HG02642 (cell line): ENCODE results near the gene CERCAM.

Source experiments
- ATAC-seq: cut with Tn5 transposase; IDR thresholded peaks from one replicate; pipeline ENCODE4 v1.9.1; 2021; ENCODE audit warnings: mild to moderate bottlenecking; ENCODE audit not compliant: unreplicated experiment, poor library complexity

The CERCAM gene, protein sequence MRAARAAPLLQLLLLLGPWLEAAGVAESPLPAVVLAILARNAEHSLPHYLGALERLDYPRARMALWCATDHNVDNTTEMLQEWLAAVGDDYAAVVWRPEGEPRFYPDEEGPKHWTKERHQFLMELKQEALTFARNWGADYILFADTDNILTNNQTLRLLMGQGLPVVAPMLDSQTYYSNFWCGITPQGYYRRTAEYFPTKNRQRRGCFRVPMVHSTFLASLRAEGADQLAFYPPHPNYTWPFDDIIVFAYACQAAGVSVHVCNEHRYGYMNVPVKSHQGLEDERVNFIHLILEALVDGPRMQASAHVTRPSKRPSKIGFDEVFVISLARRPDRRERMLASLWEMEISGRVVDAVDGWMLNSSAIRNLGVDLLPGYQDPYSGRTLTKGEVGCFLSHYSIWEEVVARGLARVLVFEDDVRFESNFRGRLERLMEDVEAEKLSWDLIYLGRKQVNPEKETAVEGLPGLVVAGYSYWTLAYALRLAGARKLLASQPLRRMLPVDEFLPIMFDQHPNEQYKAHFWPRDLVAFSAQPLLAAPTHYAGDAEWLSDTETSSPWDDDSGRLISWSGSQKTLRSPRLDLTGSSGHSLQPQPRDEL

DNA sequence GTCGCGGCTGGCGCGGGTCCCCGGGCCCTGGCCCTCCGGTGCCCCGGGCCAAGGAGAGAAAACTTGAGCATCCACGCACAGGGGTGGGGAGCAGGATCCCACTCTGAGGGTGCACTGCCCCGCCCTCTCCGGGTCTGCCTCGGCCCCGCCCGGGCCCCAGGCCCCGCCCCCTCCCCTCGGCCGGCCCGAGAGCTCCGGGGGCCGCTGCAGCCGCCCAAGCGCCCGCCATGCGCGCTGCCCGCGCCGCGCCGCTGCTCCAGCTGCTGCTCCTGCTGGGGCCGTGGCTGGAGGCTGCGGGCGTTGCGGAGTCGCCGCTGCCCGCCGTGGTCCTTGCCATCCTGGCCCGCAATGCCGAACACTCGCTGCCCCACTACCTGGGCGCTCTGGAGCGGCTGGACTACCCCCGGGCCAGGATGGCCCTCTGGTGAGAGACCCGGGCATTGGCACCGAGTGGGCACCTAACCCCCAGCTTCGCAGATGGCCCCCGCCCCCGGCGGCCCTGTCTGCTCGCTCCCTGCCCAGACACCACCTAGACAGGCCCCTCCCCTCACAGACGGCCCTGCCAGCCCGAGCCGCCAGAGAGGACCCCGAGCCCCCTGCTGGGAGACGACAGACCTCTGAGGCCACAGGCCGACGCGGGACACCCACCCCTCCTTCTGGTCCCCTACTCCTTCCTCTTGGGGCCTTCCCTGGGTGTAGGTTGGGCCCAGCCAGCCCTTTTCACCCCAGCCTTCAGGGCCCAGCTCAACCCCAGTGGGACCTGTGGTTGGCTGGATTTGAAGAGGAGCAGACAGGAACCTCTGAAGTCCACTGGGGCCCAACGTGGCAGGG lies at the start of gene CERCAM:
Gene CERCAM (plus strand): TSS at position 207 of the 831 bp plus-strand sequence. CDS start 21 bp downstream, at position 228.
- peak; percentile 71 for ATAC-seq

DNA sequence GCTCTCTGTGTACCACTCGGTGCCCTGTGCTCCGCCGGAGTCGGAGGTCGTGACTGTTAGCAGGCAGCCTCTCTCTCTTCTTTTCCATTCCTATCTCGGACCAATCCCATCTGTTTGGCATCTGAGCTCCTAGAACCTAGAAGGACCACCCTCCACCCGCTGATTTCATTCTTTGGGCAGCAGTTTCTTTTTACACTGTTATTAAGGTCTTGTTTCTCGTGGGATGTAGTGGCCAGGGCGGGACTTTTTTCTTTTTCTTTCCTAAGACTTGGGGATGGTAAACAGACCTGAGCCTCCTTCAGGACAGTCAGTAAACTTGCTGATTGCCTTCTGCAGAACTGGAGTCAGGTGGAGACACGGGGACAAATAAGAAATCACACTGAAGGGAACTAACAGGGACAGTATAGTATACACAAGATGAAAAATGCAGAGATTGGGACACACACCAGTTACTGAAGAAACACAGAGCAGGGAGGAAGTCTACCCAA lies 49.0 kb upstream of the CERCAM start:
- no peak for ATAC-seq

DNA sequence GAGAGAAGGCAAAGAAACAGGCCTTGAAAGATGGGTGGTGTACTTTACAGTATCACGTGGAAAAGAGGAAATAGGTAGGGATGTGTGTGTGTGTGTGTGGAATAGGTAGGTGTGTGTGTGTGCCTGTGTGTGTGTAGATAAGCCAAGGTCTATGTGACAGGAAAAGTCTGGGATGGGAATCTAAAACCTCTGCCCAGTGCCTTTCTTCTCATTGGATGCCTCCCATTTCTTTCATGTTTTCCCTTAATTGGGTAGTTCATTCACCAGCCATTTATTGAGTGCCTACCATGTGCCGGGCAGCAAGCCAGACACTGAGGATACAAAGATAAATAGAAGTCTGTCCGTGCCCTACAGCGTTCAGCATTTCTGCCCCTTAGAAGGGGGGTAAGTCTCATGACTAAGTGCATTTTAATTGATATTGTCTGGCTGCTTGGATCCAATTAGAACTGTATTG lies 48.4 kb upstream of the CERCAM start:
- no peak for ATAC-seq

DNA sequence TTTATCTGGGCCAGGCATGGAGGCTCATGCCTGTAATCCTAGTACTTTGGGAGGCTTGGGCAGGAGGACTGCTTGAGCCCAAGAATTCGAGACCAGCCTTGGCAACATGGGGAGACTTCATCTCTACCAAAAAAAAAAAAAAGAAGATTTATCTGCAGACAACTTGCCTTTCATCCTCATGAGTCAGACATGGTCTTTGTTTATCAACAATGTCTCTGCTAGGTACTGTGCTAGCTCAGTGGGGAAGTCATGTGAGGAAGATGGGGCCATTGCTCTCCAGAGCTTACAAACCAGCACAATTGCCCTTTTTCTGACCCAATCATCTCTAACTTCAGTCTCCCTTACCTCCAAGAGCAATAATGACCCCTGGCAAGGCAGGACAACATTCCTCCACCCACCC lies 47.9 kb upstream of the CERCAM start:
- ATAC-seq, result no peak

DNA sequence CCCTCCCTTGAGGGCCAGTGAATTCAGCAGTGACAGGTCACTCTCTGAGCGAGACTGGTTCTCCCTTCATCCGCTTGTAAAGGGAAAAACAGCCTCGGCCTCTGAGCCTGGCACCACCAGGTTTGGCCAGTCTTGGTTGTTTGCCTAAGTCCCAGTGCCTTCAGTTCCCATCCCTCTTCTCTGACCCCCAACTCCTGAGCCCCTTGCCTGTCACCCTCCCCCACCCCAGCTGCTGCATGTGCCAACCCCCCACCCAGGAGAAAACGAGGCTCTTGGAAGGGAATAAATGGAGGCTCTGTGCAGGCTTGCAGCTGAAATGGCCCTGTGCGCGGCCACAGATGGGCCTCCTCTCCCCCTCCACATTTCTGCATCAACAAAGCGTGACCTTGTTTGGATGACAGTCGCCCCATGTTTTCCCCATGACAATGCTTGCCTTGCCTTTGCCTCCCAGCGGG lies 46.4 kb upstream of the CERCAM start:
- ATAC-seq, result no peak

DNA sequence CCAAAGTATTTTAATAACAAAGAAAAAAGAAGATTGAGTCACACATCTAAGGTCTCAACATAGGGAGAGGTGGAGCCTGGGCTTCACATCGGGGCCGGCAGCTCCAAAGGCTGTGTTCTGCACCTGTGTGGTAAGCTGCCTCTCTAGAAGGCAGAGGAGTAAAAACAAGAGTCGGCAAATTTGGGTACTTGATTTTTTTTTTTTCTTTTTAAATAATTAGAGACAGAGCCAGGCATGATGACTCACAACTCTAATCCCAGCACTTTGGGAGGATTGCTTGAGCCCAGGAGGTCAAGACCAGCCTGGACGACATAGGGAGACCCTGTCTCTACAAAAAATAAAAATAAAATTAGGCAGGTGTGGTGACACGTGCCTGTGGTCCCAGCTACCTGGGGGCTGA lies 44.8 kb upstream of the CERCAM start:
- ATAC-seq, result no peak

DNA sequence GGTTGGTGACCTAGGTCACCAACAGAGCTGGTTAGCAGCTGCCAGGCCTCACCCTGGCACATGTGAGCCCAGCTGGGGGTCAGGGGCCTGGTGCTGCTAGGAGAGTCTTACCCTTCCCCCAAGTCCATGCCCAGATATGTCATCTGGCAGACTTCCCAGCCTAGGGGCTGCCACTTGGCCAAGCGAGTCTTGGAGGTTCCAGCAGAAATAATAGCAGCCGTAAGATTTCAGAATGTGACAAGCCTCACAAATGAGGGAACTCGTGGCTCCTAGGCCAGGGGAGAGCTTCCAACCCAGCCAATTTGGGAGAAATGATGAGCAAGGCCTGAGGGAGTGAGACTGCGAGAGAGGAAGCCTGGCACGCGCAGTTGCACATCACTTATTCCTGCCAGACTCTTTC lies 38.4 kb upstream of the CERCAM start:
- ATAC-seq, result no peak

DNA sequence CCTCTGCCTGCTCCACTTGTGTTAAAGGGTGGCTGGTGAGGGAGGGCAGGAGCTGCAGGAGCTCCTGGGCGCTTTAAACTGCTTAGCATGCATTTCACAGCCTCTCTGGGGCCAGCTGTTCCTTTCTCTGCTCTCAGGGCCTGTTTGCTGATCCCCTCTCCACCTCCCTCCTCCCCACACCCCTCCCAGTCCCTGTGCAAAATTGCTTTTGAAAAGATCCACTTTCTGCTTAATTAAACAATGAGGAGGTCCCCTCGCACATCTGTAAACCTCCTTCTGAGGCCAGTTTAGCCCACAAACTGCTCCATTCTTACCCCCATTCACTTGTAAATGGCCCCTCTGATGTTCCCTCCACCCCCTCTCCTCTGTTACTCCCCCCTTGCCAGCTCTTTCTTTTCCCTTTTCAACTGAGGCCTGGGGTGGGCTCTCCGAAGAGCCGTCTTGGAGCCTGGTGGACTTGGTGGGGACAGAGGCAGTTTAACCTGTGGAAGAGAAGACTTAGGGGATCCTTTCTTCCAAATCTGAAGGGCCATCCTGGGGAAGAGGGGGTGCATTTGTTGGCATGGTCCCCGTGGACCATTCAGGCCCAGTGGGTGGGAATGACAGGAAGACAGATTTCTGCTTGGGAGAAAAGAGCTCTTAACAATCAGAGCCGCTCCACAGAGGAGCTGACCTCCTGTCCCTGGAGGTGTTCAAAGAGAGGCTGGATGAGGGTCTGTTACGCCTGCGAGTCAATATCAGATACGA lies 37.5 kb upstream of the CERCAM start:
- ATAC-seq, result no peak

DNA sequence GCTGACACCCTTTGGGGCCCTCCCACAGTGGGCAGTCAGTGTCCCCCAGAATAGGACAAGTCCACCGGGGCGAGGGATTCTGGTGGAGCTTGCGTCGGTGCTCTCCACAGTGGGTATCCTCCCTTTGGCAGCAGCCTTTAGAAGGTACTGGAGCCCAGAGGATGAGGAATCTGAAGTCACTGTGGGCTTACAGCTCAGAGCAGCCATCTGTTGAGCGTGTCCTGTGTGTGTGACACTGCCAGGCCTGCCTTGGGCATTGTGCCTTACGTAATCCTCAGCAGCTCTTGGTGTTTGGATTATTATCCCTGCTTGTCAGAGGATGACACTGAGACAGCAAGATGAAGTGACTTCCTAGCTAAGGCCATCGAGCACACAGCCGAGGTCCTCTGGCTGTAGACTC lies 36.9 kb upstream of the CERCAM start:
- no peak for ATAC-seq

DNA sequence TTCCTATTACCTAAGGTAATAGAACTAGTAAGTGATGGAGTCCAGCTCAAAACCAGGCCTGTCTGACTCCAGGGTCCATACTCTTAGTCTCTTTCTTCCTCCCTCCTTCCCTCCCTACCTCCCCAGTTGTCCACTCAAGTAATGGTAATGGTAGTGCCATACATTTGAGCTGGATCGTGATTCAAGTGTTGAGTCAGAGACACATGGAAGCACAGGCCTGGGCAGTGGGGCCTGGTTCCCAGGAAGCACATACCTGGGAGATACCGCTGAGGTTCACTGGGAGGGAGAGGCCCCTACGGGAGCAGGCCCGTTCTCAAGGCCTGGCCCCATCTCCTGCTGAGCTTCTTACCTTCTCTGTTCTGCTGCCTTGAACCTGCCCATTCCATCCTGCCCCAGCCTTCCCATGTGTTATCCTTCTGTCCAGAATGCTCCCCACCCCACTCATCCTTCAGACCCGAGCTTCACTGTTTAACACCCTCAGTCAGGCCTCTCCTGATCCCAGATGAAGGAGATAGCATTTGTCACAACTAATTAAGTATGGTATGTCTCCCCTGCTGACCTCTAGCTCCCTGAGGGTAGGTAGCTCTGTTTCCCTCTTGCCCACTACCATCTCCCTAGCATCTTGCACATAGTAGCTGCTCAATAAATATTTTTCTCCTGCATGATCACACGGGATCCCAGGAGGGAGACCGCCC lies 35.7 kb upstream of the CERCAM start:
- ATAC-seq, result no peak

DNA sequence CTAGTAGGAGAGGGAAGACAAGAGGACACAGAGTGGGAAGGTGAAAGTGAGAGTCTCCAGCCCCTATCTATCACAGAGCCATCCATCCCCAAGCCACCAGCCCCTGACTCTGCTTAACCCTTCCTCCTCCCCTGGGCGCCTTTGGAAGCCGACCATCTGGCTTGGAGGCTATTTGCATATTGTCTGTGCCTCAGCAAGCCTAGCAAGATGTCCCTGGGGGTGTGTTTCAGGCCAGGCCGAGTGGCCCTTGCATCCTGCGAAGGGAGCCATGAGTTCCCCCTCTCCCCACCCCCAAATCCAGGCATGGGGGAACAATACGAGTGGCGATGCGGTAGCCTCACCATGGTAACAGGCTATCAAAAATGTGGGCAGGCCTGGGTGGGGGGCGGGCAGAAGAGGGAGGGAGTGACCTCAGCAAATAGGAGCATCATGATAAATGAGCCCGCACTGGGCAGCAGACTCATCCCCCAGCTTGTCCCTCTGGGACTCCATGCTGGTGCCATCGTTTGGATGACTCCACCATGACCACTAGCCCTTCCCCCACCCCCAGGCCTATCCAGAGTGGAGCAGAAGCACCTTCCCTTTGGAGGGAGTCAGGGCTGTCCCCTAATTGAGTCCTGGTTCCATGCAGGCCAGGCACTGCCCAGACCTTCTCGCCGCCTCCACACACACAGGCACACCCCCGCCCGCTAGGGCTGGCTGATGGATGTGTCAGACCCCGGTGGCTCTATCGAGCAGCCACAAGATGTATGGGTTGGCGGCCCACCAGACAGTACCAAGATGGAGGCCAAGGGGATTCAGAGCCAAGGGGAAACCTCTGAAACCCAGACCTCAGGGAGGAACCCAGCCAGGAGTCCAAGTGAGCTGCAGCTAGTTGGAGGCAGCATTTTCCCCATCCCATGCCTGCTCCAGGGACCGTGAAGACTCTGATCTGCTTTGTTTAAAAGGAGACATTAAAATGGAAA lies 34.9 kb upstream of the CERCAM start:
- no peak for ATAC-seq

DNA sequence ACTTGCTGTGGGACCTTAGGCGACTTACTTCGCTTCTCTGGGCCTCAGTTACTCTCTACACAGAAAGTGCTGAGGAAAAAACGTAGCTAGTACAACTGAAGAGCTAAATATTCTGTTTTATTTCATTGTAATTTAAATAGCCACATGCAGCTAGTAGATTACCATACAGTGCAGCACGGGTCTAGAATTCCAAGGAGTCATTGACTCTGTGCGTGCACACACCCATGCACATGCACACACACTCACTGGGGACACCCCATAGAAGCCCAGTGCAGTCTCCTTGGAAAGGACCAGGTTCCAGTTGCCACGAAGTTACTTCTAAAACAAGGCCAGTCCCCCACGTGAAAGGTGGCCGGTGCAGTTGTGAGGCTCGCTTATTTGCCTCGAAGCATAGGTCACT lies 32.5 kb upstream of the CERCAM start:
- no peak for ATAC-seq

DNA sequence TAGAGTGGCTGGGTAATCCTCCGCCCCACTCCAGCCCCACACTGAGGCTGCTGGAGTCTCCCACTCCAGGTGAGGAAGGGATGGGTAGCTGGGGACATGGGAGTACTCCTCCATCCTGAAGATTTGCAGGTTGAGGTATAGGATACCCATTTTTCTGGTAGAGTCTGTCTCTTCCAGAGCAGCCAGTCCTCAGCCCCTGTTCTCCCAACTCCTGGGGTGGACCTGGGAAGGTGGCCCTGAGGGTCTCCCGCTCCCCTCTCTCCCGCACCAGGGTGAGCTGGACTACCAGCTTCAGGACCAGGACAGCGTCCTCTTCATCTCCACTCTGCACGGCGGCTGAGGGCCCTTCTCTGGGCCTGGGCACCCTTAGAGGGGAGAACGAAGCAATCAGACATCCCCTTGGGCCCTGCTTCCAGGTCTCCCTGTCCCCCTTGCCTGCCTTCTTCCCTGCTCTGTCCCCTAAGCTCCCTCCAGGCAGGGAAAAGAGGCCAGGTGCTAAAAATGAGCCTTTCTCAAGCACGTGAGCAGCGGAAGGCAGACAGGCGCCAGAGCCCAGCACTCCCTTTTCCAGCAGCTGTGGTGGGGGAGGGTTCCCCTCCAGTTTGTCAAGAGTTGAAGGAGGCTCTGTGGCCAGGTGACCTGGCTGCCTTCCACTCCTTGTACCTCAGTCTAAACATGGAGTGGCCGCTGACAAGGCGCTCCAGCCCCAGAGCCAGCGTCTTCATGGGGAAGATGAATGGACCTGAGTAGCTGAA lies 31.1 kb upstream of the CERCAM start:
- no peak for ATAC-seq

DNA sequence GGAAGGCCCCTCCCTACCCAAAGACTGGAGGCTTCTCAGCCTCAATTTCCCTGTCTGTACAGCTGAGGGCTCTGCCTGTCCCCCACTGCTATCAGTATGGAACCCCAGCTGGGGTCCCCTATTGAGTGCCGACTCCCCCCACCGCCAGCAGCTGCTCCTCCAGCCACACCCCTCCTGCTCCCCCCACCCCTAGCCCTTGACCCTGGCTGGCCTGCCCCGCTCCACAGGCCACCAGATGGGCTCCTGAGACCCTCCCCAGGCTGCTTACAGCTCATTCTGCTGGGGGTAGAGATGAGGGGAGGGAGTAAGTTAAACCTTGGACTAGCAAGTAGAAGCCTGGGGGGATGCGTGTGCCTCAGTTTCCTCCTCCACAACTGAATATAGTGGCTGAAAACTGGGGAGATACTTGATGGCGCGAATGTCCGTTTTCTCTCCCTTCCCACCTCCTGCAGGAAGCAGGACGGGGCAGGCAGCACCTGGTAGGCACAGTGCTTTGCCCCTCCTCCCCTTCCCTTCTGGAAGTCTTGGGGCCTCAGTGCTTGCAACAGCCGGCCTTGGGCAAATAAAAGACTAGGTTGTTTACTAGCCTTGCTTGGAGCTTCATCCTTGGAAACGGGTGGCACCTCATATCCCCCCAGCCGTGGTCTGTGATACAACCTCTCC lies 30.4 kb upstream of the CERCAM start:
- no peak for ATAC-seq

DNA sequence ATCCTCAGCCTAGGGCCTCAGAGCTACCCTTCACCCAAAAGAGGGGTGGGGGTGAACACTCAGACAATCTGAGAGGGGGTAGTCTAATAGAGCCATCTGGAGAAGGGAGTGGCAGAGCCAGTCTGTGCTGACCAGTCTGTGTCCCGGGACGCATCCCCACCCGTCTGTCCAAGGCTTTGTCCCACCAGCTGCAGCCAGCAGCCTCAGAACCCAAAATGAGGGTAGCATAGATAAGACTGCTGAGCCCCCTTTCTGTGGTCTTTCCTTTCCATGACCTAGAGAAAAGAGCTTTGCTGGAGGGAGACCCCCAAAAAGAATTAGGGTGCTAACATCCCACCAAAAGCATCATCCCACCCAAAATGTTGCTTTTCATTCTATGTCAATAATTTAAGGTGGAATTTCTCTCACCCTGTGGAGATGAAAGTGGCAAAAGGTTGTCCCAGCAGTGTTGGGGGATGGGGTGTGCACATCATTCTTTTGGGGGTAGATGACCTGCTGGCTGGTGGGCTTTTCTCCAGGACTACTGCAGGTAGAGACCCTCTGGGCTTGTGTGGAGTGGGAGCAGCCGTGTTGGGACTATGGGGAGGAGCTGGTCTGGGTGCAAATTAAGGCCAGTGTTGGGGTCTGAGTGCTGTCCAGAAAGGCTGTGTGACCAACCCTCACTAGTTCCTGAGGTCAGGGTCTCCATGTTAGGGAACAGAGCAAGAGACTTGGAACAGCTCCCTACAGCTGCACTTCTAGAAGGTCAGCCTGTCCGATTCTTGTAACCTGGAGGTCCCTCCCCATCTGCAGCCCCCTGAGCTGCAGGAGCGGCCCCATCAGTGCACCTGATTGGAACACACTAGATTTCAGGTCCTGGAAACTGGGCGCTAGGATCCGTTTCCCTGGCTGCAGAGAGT lies 29.6 kb upstream of the CERCAM start:
- ATAC-seq, result no peak

DNA sequence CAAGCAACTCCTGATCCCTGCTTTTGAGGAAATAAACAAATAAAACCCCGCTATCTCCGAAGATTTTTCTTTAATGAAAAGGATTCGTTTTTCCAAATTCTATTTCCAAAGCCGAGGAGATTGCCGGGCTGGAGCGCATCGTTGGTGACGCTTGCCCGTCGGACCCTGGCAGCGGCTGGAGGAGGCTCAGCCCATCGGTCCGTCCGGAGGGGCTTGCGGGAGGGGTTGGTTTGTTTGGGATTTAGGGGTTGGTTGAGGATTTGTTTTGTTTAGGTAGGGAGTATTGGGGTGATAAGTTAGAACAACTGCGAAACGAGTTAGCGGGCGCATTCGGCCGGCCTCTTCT lies 28.7 kb upstream of the CERCAM start:
- no peak for ATAC-seq
